Left lung (tissue), 10 donors: ENCODE measurements around the gene RNF126. TPM values are rescaled to one million over a fixed set of nuclear protein-coding genes. Genes with fewer than 3 reads are reported as not detected.
"Not testable (repeated sequence)": the region's sequence is repeated elsewhere in the genome, so short reads cannot be mapped to it uniquely, and the experiment has no call there.

Source experiments
- ATAC-seq: fragments of 200-7000 bp; cut with Tn5 transposase; one replicate; pipeline ENCODE4 v1.9.1; 2020; ENCODE audit warnings: moderate library complexity
- DNase-seq, 4 donors: peaks; one replicate each; pipeline ENCODE4 v3.0.0-alpha.2; 2013 to 2020
- H3K27ac ChIP-seq, 2 donors: fragments of 200-600 bp; sonication (generic) in 1 of 2; one replicate each; pipeline versions ENCODE4 v1.5.0 to v1.8.0; 2020 to 2021
- H3K27me3 ChIP-seq, 2 donors: fragments of 200-600 bp; sonication (generic) in 1 of 2; one replicate each; pipeline versions ENCODE4 v1.5.0 to v1.8.0; 2020 to 2021
- H3K36me3 ChIP-seq, 2 donors: fragments of 200-600 bp; sonication (generic) in 1 of 2; one replicate each; pipeline versions ENCODE4 v1.5.0 to v1.8.0; 2020 to 2021
- H3K4me1 ChIP-seq, 2 donors: fragments of 200-600 bp; one replicate each; pipeline ENCODE4 v1.8.0; 2021
- H3K4me3 ChIP-seq, 2 donors: fragments of 200-600 bp; sonication (generic) in 1 of 2; one replicate each; pipeline versions ENCODE4 v1.5.0 to v1.8.0; 2020 to 2021; ENCODE audit warnings: mild to moderate bottlenecking in 1 of 2
- H3K9me3 ChIP-seq, 2 donors: fragments of 200-600 bp; sonication (generic) in 1 of 2; one replicate each; pipeline versions ENCODE4 v1.5.0 to v1.8.0; 2020 to 2021
- CTCF ChIP-seq, 2 donors: fragments of 200-600 bp; sonication (generic) in 1 of 2; IDR thresholded peaks; one replicate each; pipeline versions ENCODE4 v1.5.0 to v1.8.0; 2021; ENCODE audit warnings: antibody characterized with exemption in 2 of 2
- intact Hi-C, 2 donors: fragments of 100-400 bp; cut with DNase I; formaldehyde crosslinking; loops; one replicate each; pipeline versions ENCODE4 v1.11.2 to v1.14.2; 2022
- polyA plus RNA-seq, 6 donors: library from polyadenylated mRNA; unstranded; fragments of 120-200 nt; gene quantifications; one replicate each; pipeline ENCODE4 v1.2.1, GENCODE V29; 2013; ENCODE audit not compliant: insufficient read length in 6 of 6
- total RNA-seq, 2 donors: library from RNA; stranded (reverse); fragmentation: NEBNext Ultra II Directional; extraction: Animal tissue kit (Norgen Biotek cat#: 25700); gene quantifications; one replicate each; pipeline ENCODE4 v1.2.1, GENCODE V29; 2021
- donor health status: DM: no; HTN: yes; CAD: no.
- donor health status: DM: no; HTN: no; CAD: no.

RNF126 gene
- total and polyA plus RNA-seq, 8 donors: 15.4 to 34.0 (median 23.1) TPM

- no peak for TF ChIP-seq CTCF (IDR thresholded peaks at IDR 0.05)
- H3K9me3 ChIP-seq: no peaks in the 10 kb centered on the region
- H3K4me3 ChIP-seq: no peak overlapping the region
- peaks cover 0 to 90% of the 10 kb centered on the region in 2 donors for H3K36me3 ChIP-seq
- H3K4me1 ChIP-seq: no peaks in the 10 kb centered on the region
- intact Hi-C loops: no loop called here
- no peak overlapping the region for H3K27ac ChIP-seq
- ATAC-seq: no peak
- no peaks in the 10 kb centered on the region for H3K27me3 ChIP-seq
- peak in 1 of 4 donors; percentile 60 for DNase-seq
These were observed 39.7 kb downstream of the RNF126 start for GRCh38 chr19:623175-623916.

GRCh38 chr19:622666-623065, 40.3 kb downstream of the RNF126 start:
- no peak for ATAC-seq
- peak in 1 of 4 donors; percentile 71 for DNase-seq
- Histone ChIP-seq H3K9me3 (no peaks in the 10 kb centered on the region), H3K4me1 (no peaks in the 10 kb centered on the region), H3K4me3 (no peak overlapping the region), H3K36me3 (peaks cover 0 to 90% of the 10 kb centered on the region in 2 donors), H3K27ac (no peak overlapping the region), H3K27me3 (no peaks in the 10 kb centered on the region)
- TF ChIP-seq CTCF (IDR thresholded peaks at IDR 0.05): no peak
- intact Hi-C loops: no loop called here

- peak in 1 of 4 donors; percentile 72 for DNase-seq
- H3K27me3 ChIP-seq: peaks cover 0 to 4% of the 10 kb centered on the region in 2 donors
- no peaks in the 10 kb centered on the region for H3K4me1 ChIP-seq
- no peak for ATAC-seq
- peaks cover 0 to 94% of the 10 kb centered on the region in 2 donors for H3K36me3 ChIP-seq
- intact Hi-C loops: no loop called here
- no peak overlapping the region for H3K4me3 ChIP-seq
- no peaks in the 10 kb centered on the region for H3K9me3 ChIP-seq
- no peak overlapping the region for H3K27ac ChIP-seq
- TF ChIP-seq CTCF (IDR thresholded peaks at IDR 0.05): no peak
These were observed 41.2 kb downstream of the RNF126 start for GRCh38 chr19:621819-622218.

- peaks cover 0 to 11% of the 10 kb centered on the region in 2 donors for H3K27me3 ChIP-seq
- peaks cover 0 to 96% of the 10 kb centered on the region in 2 donors for H3K36me3 ChIP-seq
- H3K9me3 ChIP-seq, intact Hi-C loops, ATAC-seq, H3K27ac ChIP-seq, H3K4me1 ChIP-seq, H3K4me3 ChIP-seq: not testable (repeated sequence)
- DNase-seq: peak in 1 of 4 donors; percentile 71
These were observed 41.8 kb downstream of the RNF126 start for GRCh38 chr19:621191-621590.

- Histone ChIP-seq H3K36me3 (peaks cover 0 to 87% of the 10 kb centered on the region in 2 donors), H3K4me3 (no peak overlapping the region), H3K4me1 (peaks cover 0 to 4% of the 10 kb centered on the region in 2 donors), H3K9me3 (no peaks in the 10 kb centered on the region), H3K27me3 (peaks cover 0 to 16% of the 10 kb centered on the region in 2 donors), H3K27ac (no peak overlapping the region)
- ATAC-seq (no peak), DNase-seq (peak in 1 of 4 donors; percentile 70)
- TF ChIP-seq CTCF (IDR thresholded peaks at IDR 0.05): no peak
- intact Hi-C loops: no loop called here
These were observed 42.7 kb downstream of the RNF126 start for GRCh38 chr19:620166-620862.
